SW480 (cell line): ENCODE data around the gene GRIA2.

Source experiments
- DNase-seq: peaks from one replicate; pipeline ENCODE4 v3.0.0-alpha.2; 2016; ENCODE audit warnings: low spot score

The GRIA2 gene

GRCh38 chr4:157265281-157265680 lies 44.8 kb downstream of the GRIA2 start:
- DNase-seq: no peak

DNA sequence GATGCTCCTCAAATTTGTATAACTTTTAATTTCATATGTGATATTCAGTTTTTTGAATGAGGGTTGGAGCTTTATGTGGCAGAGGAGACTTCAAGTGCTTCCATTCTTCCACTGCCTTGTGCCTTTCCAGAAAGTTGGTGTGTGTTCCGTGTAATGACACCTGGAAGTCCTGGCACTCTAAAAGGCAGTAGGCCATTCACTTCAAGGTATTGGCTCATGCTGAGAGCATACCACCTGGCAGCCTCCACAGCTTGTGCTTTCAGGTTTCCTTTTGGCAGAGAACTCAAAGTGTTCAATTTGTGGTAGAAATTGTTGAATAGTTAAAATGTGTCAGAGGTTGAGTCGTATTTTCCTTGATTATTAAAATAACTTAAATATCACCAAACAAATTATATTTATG lies 49.6 kb downstream of the GRIA2 start:
- DNase-seq: no peak

- DNase-seq: no peak
Measured at GRCh38 chr4:157270552-157270951, 50.0 kb downstream of the GRIA2 start.

DNA sequence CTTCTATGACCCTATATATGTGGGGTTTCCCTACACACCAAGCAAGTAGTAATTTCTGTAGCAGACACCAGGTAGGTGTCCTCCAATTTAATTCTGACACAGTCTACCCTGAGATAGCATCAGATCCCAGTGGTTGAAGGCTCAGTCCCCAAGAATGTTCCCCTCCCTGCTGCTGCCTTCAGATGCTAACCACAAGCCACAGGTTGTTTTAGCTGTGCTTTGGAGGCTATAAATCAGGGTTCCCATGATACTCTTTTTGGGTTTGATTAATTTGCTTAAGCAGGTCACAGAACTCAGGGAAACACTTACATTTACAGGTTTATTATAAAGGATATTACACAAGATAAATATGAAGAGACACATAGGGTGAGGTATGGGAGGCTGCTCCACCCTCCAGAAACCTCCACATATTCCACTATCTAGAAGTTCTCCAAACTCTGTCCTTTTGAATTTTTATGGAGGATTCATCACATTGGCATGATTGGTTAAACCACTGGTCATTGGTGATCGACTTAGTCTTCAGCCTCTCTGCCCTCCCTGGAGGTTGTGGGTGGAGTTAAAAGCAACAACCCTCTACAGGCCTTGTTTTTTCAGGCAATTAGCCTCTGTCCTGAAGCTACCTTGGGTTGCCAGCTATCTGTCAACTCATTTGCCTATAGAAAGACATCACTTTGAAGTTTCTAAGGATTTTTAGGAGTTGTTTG lies 50.8 kb downstream of the GRIA2 start:
- peak; percentile 2 for DNase-seq

DNA sequence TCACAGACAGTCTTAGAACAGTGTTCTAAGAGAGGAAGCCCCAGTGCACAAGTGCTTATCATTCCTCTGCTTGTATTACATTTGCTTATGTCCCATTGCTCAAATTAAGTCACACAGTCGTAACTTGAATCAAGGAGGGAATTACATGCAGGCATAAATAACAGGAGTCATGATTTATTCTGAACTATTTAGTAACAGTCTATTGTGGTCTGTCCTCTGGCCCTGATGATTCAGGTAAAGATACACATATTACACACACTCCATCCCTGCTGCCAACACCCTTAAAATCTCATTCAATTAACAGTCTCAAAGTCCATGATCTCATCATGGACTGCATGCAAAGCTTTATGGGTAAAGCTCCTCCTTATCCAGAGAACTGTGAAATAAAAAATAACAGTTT lies 60.1 kb downstream of the GRIA2 start:
- DNase-seq: no peak

GRCh38 chr4:157282019-157282418 lies 61.5 kb downstream of the GRIA2 start:
- no peak for DNase-seq

DNA sequence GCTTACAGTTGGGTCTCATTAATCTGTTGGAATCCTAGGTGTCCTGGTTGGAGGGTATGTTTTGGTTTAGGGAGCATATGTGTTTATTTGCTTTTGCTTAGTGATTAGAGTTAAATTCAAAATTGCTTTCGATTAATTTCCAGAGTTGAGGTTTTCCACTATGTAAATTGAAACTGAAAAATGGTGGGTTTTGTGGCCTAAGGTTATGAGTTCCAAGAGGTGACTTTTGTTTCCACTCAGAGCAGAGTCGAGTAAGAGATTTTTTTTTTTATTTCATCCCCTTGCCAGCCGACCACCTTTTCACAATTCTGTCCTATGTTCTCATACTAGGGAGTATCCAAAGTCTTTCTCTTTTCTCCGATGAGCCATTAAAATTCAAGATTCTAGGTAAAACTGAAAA lies 66.9 kb downstream of the GRIA2 start:
- DNase-seq: no peak

DNA sequence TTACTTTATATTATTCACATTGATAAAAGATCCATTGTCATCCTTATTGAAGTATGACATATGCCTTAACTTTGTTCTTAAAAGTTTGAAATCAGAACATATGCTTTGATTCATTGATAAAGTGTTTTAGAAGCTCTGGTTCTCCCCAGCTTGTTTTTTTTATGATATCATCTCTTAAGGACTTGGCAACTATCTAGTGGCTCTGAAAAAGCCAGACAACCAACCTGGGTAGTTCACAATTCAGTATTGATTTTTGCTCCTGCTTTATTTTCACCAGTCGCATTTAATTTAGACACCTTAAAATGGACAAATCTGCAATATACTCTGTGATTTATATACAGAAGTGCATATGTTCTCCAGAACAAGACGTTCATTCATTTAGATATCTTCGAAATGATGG lies 70.1 kb downstream of the GRIA2 start:
- no peak for DNase-seq

- DNase-seq: no peak
Measured at GRCh38 chr4:157291071-157291470, 70.5 kb downstream of the GRIA2 start.

DNA sequence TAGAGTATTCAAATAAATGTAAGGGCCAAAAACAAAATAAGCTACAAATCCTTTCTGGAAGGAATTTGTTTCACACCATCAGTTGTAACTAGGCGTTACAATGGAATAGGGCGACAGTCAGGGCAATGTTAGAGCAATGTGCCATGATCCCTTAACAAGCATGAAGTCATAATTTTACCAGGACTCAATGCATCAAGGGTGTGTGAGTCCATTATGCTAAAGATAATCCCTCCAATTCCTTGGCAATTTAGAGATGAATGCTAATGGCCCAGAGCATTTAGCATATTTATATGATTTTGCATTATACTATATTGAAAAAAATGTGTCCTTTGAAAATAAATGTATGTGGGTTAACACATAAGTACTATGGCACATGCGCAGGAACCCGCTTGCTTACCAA lies 73.1 kb downstream of the GRIA2 start:
- no peak for DNase-seq

DNA sequence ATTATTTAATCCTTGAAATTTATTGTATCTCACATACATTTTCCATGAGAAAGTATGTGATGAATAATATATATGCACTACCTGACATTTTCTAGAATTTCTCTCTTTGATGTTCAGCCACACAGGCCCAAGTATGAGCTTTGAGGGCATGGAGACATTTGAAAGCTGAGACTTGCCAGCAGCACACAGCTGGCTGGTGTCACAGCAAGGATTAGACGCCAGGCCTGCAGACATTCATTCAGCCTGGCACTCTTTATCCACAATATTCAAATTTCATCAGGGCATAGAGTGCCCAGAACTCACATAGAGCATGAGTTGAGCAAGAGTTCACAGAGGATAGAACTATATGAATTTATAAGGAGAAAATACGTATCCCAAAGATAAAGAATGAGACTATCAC lies 74.0 kb downstream of the GRIA2 start:
- no peak for DNase-seq

DNA sequence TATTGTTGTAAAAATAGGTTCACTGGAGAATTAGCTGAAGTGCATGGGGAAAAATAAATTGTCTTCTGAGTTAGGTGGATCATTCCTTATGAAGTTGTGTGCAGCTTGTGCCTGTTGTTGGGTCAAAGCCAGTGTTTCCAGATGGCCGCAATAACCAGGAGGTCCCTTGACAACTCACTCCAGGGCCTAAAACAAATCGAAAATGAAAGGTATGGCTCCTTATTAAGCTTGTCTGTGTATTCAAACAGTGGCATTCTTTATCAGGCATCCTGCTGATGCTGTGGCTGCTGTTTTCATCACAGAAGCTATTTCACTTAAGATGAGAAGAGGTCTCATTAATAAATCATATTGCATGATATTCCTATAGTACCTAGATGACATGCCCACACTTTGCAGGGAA lies 80.2 kb downstream of the GRIA2 start:
- no peak for DNase-seq

DNA sequence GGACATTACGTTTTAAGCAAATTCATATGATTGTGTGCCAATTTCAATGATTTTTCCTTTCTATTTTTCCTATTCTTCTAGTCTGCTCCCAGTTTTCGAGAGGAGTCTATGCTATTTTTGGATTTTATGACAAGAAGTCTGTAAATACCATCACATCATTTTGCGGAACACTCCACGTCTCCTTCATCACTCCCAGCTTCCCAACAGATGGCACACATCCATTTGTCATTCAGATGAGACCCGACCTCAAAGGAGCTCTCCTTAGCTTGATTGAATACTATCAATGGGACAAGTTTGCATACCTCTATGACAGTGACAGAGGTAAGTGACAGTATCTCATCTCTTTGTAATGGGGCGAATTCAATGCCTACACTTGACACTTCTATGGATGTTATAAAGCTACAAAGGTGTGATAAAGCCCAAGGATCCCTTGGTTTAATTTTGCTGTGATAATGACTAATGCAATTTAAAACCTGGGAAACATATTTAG lies 83.0 kb downstream of the GRIA2 start:
- no peak for DNase-seq

- no peak for DNase-seq
Measured at GRCh38 chr4:157304769-157305168, 84.2 kb downstream of the GRIA2 start.

DNA sequence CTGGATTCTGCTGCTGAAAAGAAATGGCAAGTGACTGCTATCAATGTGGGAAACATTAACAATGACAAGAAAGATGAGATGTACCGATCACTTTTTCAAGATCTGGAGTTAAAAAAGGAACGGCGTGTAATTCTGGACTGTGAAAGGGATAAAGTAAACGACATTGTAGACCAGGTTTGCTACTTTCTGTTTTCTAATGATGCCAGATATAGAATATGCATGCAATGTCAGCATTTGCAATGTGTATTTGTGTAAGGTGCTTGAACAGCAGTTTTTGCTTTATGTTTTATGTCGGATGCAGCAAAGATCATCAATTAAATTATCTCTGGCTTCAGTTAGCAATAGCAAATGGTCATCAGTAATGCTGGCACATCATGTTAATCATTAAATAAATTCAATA lies 92.2 kb downstream of the GRIA2 start:
- DNase-seq: no peak

- no peak for DNase-seq
Measured at GRCh38 chr4:157314906-157315305, 94.4 kb downstream of the GRIA2 start.

DNA sequence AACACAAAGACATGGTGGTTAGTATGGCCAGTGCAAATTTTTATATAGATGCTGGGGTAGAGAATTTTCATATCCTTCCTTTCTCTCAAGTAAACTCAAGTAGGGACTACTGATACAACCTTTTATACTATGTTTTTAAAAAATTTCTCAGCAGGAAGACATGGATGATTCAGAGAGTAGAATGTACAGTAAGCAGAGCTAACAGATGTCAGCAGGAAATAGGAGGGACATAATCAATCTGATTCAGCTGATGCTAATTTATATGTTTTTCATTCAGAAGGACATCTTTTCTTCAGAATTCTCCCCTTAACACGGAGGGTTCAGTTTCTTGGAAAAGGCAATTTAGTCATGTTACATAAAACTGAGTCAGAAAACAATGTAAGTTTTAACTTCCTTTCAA lies 95.4 kb downstream of the GRIA2 start:
- no peak for DNase-seq

GRCh38 chr4:157320092-157320491 lies 99.6 kb downstream of the GRIA2 start:
- no peak for DNase-seq

GRCh38 chr4:157327666-157328065 lies 107.1 kb downstream of the GRIA2 start:
- DNase-seq: no peak

GRCh38 chr4:157357887-157358286 lies 137.4 kb downstream of the GRIA2 start:
- no peak for DNase-seq

- DNase-seq: no peak
Measured at GRCh38 chr4:157358439-157358838, 137.9 kb downstream of the GRIA2 start.

- no peak for DNase-seq
Measured at GRCh38 chr4:157358851-157359250, 138.3 kb downstream of the GRIA2 start.

GRCh38 chr4:157363360-157363759 lies 142.8 kb downstream of the GRIA2 start:
- DNase-seq: no peak

GRCh38 chr4:157372154-157372553 lies 151.6 kb downstream of the GRIA2 start:
- DNase-seq: no peak
